MCF 10A (cell line): ENCODE data around the gene COL6A2. TPM values are rescaled to one million over a fixed set of nuclear protein-coding genes. Genes with fewer than 3 reads are reported as not detected.

Source experiments
- BruUV-seq: library from RNA; stranded (reverse); fragments of 400-500 nt; replicated peaks from 2 replicates; lab custom pipeline; 2021; lab: Mats Ljungman, UMichigan
- CTCF ChIA-PET: fragments of 300-600 bp; sonication (Branson Sonifier 250); formaldehyde crosslinking; extraction: SDS; loops from one replicate; lab custom pipeline; 2021; ENCODE audit warnings: antibody characterized with exemption, inconsistent platforms; lab: Yijun Ruan, JAX
- POLR2A ChIA-PET: fragments of 300-600, 350-650 bp; sonication (Branson Sonifier 250); formaldehyde crosslinking; extraction: SDS; loops from one replicate; lab custom pipeline; 2020; ENCODE audit warnings: antibody characterized with exemption, inconsistent platforms; lab: Yijun Ruan, JAX
- DNase-seq: peaks from one replicate; pipeline ENCODE4 v3.0.0-alpha.2; 2018; ENCODE audit not compliant: unreplicated experiment
- H3K27ac Mint-ChIP-seq: one replicate; pipeline ENCODE4 v1.8.0; 2022; ENCODE audit warnings: mild to moderate bottlenecking, low read depth, mixed read lengths; ENCODE audit not compliant: unreplicated experiment
- H3K27me3 Mint-ChIP-seq: one replicate; pipeline ENCODE4 v1.8.0; 2022; ENCODE audit warnings: mixed read lengths; ENCODE audit not compliant: insufficient read depth, unreplicated experiment
- H3K36me3 Mint-ChIP-seq: one replicate; pipeline ENCODE4 v1.8.0; 2022; ENCODE audit warnings: mild to moderate bottlenecking, moderate library complexity, mixed read lengths; ENCODE audit not compliant: insufficient read depth, unreplicated experiment
- H3K4me1 Mint-ChIP-seq: one replicate; pipeline ENCODE4 v1.8.0; 2022; ENCODE audit warnings: mixed read lengths; ENCODE audit not compliant: insufficient read depth, unreplicated experiment
- H3K4me3 Mint-ChIP-seq: one replicate; pipeline ENCODE4 v1.8.0; 2022; ENCODE audit warnings: mild to moderate bottlenecking, moderate library complexity, mixed read lengths; ENCODE audit not compliant: unreplicated experiment
- H3K9me3 Mint-ChIP-seq: one replicate; pipeline ENCODE4 v1.8.0; 2022; ENCODE audit warnings: mixed read lengths; ENCODE audit not compliant: unreplicated experiment
- CTCF ChIP-seq: fragments of 200-600 bp; IDR thresholded peaks from one replicate; pipeline ENCODE4 v1.8.0; 2022; ENCODE audit warnings: antibody characterized with exemption, mild to moderate bottlenecking; ENCODE audit not compliant: unreplicated experiment
- intact Hi-C: fragments of 100-400 bp; cut with micrococcal nuclease; formaldehyde crosslinking; loops from 2 replicates; pipeline ENCODE4 v1.14.1; 2022
- total RNA-seq: library from RNA; stranded (reverse); gene quantifications from 2 replicates; pipeline ENCODE4 v1.2.3, GENCODE V29; 2022

COL6A2 gene
- total RNA-seq, 1 experiment from 2014 or later, result 0.61 TPM

GRCh38 chr21:46087641-46088040 is 10.3 kb upstream of the COL6A2 start:
- BruUV-seq, result no TSS peak
- Mint-ChIP-seq H3K4me1 (no peaks in the 10 kb centered on the region), H3K4me3 (no peak overlapping the region), H3K9me3 (peaks cover 34% of the 10 kb centered on the region), H3K27ac (no peak overlapping the region), H3K36me3 (no peaks in the 10 kb centered on the region), H3K27me3 (no peaks in the 10 kb centered on the region)
- DNase-seq, result no peak
- ChIA-PET POLR2A (no interaction called here), CTCF (no interaction called here)
- TF ChIP-seq CTCF, result no peak
- intact Hi-C loops, result no loop called here

GRCh38 chr21:46088189-46088588 is 9.7 kb upstream of the COL6A2 start:
- BruUV-seq, result no TSS peak
- intact Hi-C loops, result no loop called here
- TF ChIP-seq CTCF, result no peak
- no peak for DNase-seq
- Mint-ChIP-seq H3K4me3 (no peak overlapping the region), H3K36me3 (no peaks in the 10 kb centered on the region), H3K27me3 (no peaks in the 10 kb centered on the region), H3K4me1 (no peaks in the 10 kb centered on the region), H3K9me3 (peaks cover 34% of the 10 kb centered on the region), H3K27ac (no peak overlapping the region)
- CTCF ChIA-PET, result interaction anchor here (0.6 kb wide), 1 partner anchor 152 kb away, joined by 3 read pairs; no protein-coding TSS in a partner anchor
- POLR2A ChIA-PET, result interaction anchor here (0.6 kb wide), 1 partner anchor 167 kb away, joined by 3 read pairs; no protein-coding TSS in a partner anchor

- Mint-ChIP-seq H3K4me1 (no peaks in the 10 kb centered on the region), H3K9me3 (peaks cover 34% of the 10 kb centered on the region), H3K27me3 (no peaks in the 10 kb centered on the region), H3K36me3 (no peaks in the 10 kb centered on the region), H3K27ac (no peak overlapping the region), H3K4me3 (no peak overlapping the region)
- no peak for TF ChIP-seq CTCF
- ChIA-PET CTCF (no interaction called here), POLR2A (no interaction called here)
- DNase-seq, result no peak
- intact Hi-C loops, result no loop called here
- BruUV-seq, result no TSS peak
Measured at GRCh38 chr21:46089285-46089684, 8.6 kb upstream of the COL6A2 start.

GRCh38 chr21:46091118-46091517 is 6.8 kb upstream of the COL6A2 start:
- H3K27ac Mint-ChIP-seq, result no peak overlapping the region

More at GRCh38 chr21:46091118-46091517, 6.8 kb upstream of the COL6A2 start:
- no peak for DNase-seq
- ChIA-PET CTCF (no interaction called here), POLR2A (no interaction called here)
- Mint-ChIP-seq H3K4me1 (no peaks in the 10 kb centered on the region), H3K9me3 (peaks cover 34% of the 10 kb centered on the region), H3K4me3 (no peak overlapping the region), H3K36me3 (no peaks in the 10 kb centered on the region), H3K27me3 (no peaks in the 10 kb centered on the region)
- intact Hi-C loops, result no loop called here
- BruUV-seq, result no TSS peak
- no peak for TF ChIP-seq CTCF
